Ammon's horn (tissue), 1 donor: ENCODE measurements around the gene SLC16A10.
A peak's percentile ranks its signal among the peaks of the same experiment; 100 is the strongest.

Experiments
- DNase-seq: peaks from one replicate; pipeline ENCODE4 v3.0.0-alpha.2; 2016; ENCODE audit warnings: low spot score

The SLC16A10 gene

DNA sequence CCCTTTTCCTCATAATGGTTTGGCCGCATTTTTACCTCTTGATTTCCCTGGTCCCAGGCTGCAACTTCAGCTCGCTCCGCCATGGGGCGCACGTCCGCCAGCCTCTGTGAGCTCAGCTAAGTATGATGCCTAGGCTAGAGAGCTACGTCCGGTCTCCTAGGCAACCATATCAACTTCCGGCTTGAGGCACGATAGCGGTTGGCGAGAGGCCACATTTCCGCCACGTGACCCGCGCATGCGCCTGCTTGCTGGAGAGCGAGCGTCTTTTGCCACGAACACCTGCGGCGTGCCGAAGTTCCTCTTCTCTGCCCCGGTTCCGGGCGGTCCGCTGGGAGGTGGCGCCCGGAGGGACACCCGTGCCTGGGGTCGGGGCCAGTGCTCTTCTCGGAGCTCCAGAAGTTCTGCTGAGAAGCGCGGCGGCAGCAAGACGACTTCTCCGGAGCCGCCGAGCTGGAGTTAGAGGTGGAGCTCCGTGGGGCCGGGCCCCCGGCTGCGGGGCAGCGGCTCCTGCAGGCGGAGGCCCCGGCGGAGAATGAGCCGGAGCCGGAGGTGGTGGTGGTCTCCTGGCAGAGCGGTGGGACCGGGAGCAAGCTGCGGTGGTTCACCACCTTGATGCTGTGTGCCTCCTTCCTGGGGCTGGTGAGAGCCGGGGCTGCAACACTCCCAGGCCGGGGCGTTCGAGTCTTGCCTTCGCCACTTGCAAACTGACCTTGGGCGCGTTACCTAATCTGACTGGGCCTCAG is 172.0 kb downstream of the SLC16A10 start:
- peak; percentile 99 for DNase-seq

DNA sequence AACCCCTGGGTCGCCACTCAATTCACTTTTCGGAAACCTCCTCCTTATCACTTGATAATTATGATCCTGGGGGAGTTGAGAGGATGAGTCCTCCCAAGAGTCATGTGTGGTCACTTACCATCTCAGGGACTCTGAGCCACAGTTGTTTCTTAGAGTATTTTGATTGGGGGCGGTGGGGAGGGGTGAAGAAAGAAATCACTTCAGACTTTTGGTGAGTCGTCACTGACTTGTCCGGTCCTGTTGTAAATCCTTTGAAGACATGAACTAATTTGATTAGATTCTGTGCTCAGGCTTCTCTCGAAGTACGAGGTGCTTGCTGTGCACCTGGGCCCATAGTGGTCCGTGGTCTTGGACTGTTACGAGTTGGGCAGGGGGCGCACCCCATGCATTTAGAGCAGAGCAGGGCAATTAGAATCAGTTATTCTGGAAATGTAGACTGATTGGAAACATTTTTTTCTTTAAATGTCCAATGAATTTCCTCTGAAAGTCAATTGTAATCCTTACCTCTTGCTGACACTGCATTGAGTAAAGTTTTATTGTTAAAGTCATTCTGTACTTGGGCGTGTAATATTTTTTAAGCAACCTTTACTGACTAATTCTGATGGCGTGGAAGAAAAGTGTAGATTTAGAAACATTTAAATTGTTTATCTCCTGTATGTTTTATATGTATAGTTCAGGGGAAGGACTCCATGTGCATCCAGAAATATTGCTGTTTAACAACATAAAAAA is 173.4 kb downstream of the SLC16A10 start:
- no peak for DNase-seq

DNA sequence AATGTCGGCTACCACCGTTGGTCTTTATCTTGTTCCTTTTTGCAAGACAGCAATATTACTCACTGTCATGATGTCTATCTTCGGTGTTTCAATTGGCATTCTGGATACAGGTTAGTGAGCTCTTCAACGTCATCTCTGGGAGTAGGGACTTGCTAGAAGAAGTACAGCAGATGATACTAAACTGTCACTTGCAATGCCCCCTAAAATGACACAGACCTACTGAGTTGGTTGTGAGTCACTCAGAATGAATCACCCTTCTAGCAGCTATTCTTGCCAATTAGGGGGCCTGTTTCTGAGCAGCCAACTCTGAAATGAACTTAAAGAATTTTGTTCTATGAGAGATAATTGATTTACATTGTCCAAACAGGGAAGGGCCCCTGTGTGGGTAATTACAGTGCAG is 176.5 kb downstream of the SLC16A10 start:
- no peak for DNase-seq

DNA sequence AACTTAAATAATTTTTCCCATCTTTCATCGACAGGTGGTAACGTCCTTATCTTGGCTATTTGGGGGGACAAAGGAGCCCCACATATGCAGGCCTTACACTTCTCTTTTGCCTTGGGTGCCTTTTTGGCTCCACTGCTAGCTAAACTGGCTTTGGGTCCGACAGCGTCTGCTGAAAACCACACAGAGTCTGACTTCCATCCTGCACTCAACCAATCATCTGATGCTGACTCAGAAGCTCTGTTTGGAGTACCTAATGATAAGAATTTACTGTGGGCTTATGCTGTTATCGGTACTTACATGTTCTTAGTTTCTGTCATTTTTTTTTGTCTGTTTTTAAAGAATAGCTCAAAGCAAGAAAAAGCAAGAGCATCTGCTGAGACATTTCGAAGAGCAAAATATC is 178.5 kb downstream of the SLC16A10 start:
- DNase-seq, result no peak

DNA sequence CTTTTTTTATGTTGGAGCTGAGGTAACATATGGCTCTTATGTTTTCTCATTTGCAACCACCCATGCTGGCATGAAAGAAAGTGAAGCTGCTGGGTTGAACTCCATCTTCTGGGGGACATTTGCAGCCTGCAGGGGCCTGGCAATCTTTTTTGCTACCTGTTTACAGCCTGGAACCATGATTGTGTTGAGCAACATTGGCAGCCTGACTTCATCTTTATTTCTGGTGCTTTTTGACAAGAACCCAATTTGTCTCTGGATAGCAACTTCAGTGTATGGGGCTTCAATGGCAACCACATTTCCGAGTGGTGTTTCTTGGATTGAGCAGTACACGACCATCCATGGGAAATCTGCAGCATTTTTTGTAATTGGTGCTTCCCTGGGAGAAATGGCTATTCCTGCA is 179.0 kb downstream of the SLC16A10 start:
- DNase-seq, result no peak

DNA sequence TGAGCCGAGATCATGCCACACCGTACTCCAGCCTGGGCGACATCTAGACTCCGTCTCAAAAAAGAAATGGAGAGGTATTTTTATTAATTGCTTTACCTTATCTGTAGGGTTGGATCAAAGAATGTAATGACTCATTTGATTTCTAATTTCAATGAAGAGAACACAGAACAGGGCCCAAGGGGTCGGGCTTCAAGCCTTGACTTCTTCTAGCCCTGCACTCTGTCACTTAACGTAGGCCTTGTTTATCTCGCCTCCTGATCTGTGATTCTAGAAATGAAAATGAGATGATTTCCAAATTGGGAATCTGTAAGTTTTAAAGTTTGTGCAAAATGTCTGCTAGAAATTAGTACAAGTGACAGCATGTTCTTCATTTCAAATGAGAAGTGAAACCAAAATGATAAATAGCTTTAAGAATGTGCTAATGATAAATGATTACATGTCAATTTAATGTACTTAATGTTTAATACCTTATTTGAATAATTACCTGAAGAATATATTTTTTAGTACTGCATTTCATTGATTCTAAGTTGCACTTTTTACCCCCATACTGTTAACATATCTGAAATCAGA is 180.5 kb downstream of the SLC16A10 start:
- no peak for DNase-seq

DNA sequence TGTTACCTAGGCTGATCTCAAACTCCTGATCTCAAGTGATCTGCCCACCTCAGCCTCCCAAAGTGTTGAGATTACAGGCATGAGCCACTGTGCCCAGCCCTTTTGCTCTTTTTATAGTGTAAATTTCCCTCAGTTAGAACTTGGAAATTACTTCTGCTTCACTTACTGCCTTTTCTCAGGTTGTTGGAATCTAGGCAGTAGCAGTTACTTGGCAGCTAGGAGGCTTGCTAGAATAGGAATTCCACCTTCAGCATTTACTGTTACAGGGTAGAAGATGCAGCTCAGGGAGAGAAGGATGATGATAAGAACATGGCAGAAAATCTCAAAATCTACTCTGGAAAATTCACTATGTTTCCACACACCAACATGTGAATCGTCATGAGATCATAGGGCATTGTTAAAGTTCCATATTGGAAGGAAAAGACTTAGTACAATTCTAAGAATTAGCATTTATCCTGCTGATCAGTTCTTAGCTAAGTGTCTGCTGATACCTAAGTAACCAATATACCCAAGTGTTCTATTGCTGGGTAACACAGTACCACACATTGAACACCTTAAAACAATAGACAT is 182.2 kb downstream of the SLC16A10 start:
- no peak for DNase-seq

DNA sequence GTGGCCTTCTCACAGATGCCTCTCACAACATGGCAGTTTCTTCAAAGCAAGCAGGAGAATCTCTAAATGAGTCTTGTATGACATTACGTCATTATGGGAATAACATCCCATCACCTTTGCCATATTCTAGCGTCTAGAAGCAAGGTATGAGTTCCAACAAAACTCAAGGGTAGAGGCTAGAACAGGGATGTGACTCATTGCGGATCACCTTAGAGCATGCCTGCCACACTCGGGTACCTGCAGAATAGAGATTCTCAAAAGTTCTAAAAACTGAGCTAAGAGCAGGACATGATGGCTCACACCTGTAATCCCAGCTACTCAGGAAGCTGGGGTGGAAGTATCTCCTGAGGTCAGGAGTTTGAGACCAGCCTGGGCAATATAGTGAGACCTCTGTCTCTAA is 182.8 kb downstream of the SLC16A10 start:
- DNase-seq, result no peak

DNA sequence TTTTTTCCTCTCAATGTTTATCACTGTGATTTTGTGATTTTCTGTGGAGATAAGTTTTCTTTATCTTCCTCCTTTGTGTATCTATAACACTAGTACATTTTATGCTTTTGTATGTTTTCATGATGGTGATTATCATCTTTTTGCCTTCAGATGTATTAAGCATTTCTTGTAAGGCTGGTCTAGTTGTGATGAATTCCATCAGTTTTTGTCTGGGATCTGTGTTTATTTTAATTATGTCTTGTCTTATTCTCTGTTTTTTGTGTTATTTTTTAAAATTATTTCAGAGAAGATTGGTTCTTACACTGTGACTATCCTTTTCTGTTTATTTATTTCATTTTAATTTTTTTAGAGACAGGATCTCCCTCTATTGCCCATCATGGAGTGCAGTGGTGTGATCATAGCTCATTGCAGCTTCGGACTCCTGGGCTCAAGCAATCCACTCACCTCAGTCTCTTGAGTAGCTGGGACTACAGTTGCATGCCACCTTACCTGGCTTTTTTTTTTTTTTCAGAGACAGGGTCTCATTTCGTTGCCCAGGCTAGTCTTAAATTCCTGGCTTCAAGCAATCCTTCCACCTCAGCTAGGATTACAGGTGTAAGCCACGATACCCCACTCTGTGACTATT is 187.4 kb downstream of the SLC16A10 start:
- DNase-seq, result no peak

DNA sequence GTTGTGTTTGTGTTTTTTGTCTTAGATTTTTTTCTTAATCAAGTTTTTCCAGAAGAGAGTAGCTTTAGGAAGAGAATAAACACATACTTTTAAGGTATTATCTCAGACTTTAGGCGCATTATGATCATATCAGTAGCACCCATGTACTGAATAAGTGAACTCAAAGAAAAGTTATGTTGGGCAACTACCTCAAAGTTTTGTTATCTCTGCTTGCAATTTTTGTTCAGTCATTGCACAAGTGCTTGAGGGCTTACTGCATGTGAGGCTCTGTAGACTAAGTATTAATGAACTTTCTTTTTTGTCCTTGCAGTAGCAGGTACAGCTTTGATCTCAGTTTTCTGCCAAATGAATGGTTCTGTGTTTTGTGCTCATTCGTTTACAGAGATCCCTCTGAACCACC is 189.0 kb downstream of the SLC16A10 start:
- DNase-seq, result no peak

DNA sequence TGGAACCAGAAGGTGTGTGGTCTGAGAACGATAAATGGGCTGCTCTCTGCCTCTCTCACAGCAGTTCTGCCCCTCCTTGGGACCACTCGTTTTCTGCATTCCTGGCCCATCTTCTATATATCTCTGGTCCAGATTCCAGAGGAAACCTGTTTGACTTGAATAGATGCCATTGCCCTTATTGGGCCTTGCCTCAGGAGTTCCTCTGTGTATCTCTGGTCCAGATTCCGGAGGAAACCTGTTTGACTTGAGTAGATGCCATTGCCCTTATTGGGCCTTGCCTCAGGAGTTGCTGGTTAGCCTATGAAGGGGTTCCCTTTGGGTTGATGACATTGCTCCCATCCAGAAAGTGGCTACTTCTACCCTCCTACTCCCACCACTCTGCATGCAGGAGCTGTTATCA is 189.4 kb downstream of the SLC16A10 start:
- DNase-seq, result no peak

DNA sequence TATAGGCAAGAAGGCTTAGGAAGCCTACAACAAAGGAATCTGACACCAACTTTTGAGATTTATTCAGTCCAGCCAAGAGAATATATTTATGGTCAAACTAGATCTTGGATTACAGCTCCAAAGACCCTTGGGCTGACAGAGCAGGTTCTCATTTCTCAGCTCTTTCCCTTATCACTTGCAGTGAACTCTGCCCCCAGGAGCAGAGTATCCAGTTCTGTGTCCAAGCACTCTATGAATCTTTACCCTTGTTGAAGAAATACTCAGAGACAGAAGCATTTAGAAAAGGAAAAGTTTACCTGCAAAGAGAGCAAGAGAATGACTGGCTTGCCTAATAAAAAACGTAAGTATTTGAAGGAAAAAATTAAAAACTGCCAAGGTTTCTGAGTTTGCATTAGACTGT is 190.5 kb downstream of the SLC16A10 start:
- no peak for DNase-seq

DNA sequence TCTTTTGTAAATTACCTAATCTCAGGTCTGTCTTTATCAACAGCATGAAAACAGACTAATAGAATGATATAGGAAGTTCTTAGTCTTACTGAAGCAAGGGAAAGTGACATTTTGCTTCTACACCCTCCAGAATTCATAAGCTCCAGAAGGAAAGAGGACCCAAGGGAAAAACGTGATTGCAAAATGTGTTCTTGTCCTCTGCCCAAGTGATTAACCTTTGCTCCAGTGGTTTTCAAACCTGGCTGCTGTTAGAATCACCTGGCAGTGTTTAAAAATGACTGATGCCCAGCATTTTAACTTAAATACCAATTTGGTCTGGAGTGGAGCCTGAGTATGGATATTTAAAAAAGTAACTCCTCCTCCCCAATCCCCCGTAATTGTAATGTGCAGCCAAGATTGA is 191.4 kb downstream of the SLC16A10 start:
- DNase-seq, result no peak

DNA sequence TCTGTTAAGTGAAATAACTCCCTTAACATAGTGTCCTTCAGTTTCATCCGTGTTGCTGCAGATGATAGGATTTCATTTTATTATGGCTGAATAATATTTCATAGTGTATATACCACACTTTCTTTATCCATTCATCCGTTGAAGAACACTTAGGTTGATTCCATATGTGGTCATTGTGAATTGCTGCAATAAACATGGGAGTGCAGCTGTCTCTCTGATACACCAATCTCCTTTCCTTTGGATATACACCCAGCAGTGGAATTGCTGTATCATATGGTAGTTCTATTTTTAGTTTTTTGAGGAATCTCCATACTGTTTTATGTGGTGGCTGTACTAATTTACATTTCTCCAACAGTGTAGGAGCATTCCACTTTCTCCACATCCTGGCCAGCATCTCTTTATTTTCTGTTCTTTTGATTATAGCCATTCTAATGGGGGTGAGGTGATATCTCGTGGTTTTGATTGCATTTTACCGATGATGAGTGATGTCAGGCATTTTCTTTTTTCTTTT is 193.2 kb downstream of the SLC16A10 start:
- no peak for DNase-seq
